Measurements from ENCODE around the gene AMH. TPM values are rescaled to one million over a fixed set of nuclear protein-coding genes. Genes with fewer than 3 reads are reported as not detected.

AMH gene
- total RNA-seq, 2 donors from 2014 or later, result 0.46 to 160 TPM

DNA sequence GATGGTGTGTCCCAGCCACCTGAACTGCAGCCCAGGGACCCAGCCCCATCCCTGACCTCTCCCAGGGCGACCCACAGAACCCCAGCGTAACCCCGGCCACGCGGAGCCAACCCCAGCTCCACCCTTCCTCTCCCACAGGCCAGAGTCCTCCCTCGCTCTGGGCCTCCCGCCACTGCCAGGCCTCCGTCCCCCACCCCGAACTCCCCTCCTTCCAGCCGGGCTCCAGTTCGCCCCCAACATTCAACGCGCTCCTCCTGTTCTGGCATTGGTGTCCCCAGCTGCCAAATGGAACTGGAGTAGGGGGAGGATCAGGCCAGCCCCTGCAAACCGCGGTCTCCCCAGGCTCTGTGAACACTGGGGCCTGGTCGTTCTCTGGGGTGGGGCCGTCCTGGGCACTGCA lies 51.4 kb downstream of the AMH start:
- no peak for DNase-seq (ENCODE audit: low spot score)
- Histone ChIP-seq H3K27ac (no peak overlapping the region), H3K36me3 (no peaks in the 10 kb centered on the region), H3K4me1 (replicated peaks) (no peaks in the 10 kb centered on the region), H3K4me3 (no peak overlapping the region), H3K27me3 (replicated peaks; ENCODE audit: insufficient read depth) (peaks cover 13% of the 10 kb centered on the region), H3K9me3 (no peaks in the 10 kb centered on the region)
- WGBS, result 77% methylated on average over 17 of the region's 17 CpGs
- intact Hi-C loops (cut with DNase I), result no loop called here
- TF ChIP-seq POLR2AphosphoS5 (IDR thresholded peaks at IDR 0.05), result no peak
- no peak for TF ChIP-seq CTCF (IDR thresholded peaks at IDR 0.05)
- no peak for TF ChIP-seq POLR2A (IDR thresholded peaks at IDR 0.05)

MicroRNAs encoded within 50 kb of the gene (microRNA counts, 767-probe panel; counts per million panel counts)
- microRNA hsa-miR-1227, result 0 to 431 counts per million in 2 donors

Small RNAs within 50 kb of the gene (microRNA-seq; reads per million reads assigned to microRNA genes)
- gene MIR1227 (2.2 reads per million, percentile 31 among the genes with 10 or more reads in this experiment), gene MIR4321 (not detected)

Small RNAs within 50 kb of the gene (small RNA-seq; reads per million reads assigned to genes)
- 0.09 to 0.30 reads per million in 2 donors for gene MIR1227

Other genes starting within 250 kb of the AMH start
- 100 to 1,000 TPM; 116 to 136 TPM for gene BTBD2, start 233.6 kb upstream of the AMH start, total RNA-seq
- gene MKNK2, start 198.1 kb upstream of the AMH start, total RNA-seq, result 100 to 1,000 TPM; 141 to 189 TPM
- 10 to 100 TPM; 40.1 to 43.5 TPM for gene MOB3A, start 153.0 kb upstream of the AMH start, total RNA-seq
- 10 to 100 TPM; 11.8 to 50.2 TPM for gene IZUMO4, start 152.4 kb upstream of the AMH start, total RNA-seq
- 100 to 1,000 TPM; 115 to 178 TPM for gene AP3D1, start 97.8 kb upstream of the AMH start, total RNA-seq
- gene DOT1L, start 85.4 kb upstream of the AMH start, total RNA-seq, result 10 to 100 TPM; 11.2 to 75.0 TPM
- gene PLEKHJ1, start 13.0 kb upstream of the AMH start, total RNA-seq, result 10 to 100 TPM; 59.4 to 91.7 TPM
- gene SF3A2, start 12.5 kb upstream of the AMH start, total RNA-seq, result 100 to 1,000 TPM in 1 of 2 donors, 10 to 100 TPM in 1; 31.9 to 113 TPM
- gene JSRP1, start 7.1 kb downstream of the AMH start, total RNA-seq, result under 1 TPM in 1 of 2 donors, not detected in 1; 0.96 TPM
- under 1 TPM; 0.27 to 0.80 TPM for gene PEAK3, start 32.9 kb downstream of the AMH start, total RNA-seq
- gene LINGO3, start 58.8 kb downstream of the AMH start, total RNA-seq, result under 1 TPM in 1 of 2 donors, not detected in 1; 0.68 TPM
- 100 to 1,000 TPM; 125 to 135 TPM for gene LSM7, start 79.3 kb downstream of the AMH start, total RNA-seq
- gene SPPL2B, start 79.4 kb downstream of the AMH start, total RNA-seq, result 10 to 100 TPM; 54.0 to 87.1 TPM
- gene TMPRSS9, start 110.9 kb downstream of the AMH start, total RNA-seq, result 1 to 10 TPM in 1 of 2 donors, under 1 TPM in 1; 0.14 to 2.2 TPM
- 10 to 100 TPM; 52.0 to 52.3 TPM for gene TIMM13, start 178.3 kb downstream of the AMH start, total RNA-seq
- gene LMNB2, start 207.6 kb downstream of the AMH start, total RNA-seq, result 10 to 100 TPM; 28.5 to 39.1 TPM
- gene GADD45B, start 226.8 kb downstream of the AMH start, total RNA-seq, result 10 to 100 TPM; 90.7 to 94.6 TPM